GM18511 (cell line): ENCODE measurements around the gene UTP11.
A peak's percentile ranks its signal among the peaks of the same experiment; 100 is the strongest.
"Not testable (repeated sequence)": the region's sequence is repeated elsewhere in the genome, so short reads cannot be mapped to it uniquely, and the experiment has no call there.

ENCODE experiments used
- ATAC-seq: cut with Tn5 transposase; IDR thresholded peaks from one replicate; pipeline ENCODE4 v1.9.1; 2021; ENCODE audit warnings: mild to moderate bottlenecking, moderate library complexity; ENCODE audit not compliant: unreplicated experiment

The UTP11 gene

GRCh38 chr1:38012363-38013226 lies at the start of gene UTP11:
Gene UTP11 (plus strand): TSS chr1:38012734. CDS start chr1:38012803, 69 bp downstream.
- ATAC-seq, result peak; percentile 95

- ATAC-seq, result not testable (repeated sequence)
Measured at GRCh38 chr1:37964106-37964505, 48.4 kb upstream of the UTP11 start.

- no peak for ATAC-seq
Measured at GRCh38 chr1:37965301-37965700, 47.2 kb upstream of the UTP11 start.

GRCh38 chr1:37973684-37974083 lies 38.9 kb upstream of the UTP11 start:
- not testable (repeated sequence) for ATAC-seq

GRCh38 chr1:37974567-37974966 lies 38.0 kb upstream of the UTP11 start:
- ATAC-seq, result no peak

GRCh38 chr1:37975083-37975482 lies 37.5 kb upstream of the UTP11 start:
- ATAC-seq, result not testable (repeated sequence)

GRCh38 chr1:37978541-37978940 lies 34.0 kb upstream of the UTP11 start:
- no peak for ATAC-seq

- ATAC-seq, result no peak
Measured at GRCh38 chr1:37983546-37983945, 29.0 kb upstream of the UTP11 start.

- no peak for ATAC-seq
Measured at GRCh38 chr1:37987679-37988078, 24.9 kb upstream of the UTP11 start.

GRCh38 chr1:37989361-37989930 lies 23.1 kb upstream of the UTP11 start:
- ATAC-seq, result peak; percentile 36

- ATAC-seq, result no peak
Measured at GRCh38 chr1:37994886-37995566, 17.5 kb upstream of the UTP11 start.

GRCh38 chr1:37995751-37996345 lies 16.7 kb upstream of the UTP11 start:
- no peak for ATAC-seq

GRCh38 chr1:37997256-37998088 lies 15.1 kb upstream of the UTP11 start:
- no peak for ATAC-seq

GRCh38 chr1:37998089-37998808 lies 14.3 kb upstream of the UTP11 start:
- no peak for ATAC-seq

GRCh38 chr1:37998913-37999429 lies 13.6 kb upstream of the UTP11 start:
- no peak for ATAC-seq

GRCh38 chr1:37999430-38000232 lies 12.9 kb upstream of the UTP11 start:
- ATAC-seq, result no peak

- ATAC-seq, result no peak
Measured at GRCh38 chr1:38000233-38000528, 12.4 kb upstream of the UTP11 start.

- ATAC-seq, result no peak
Measured at GRCh38 chr1:38000529-38001455, 11.7 kb upstream of the UTP11 start.
